Measurements from ENCODE around the gene PIK3CG. TPM values are rescaled to one million over a fixed set of nuclear protein-coding genes. Genes with fewer than 3 reads are reported as not detected.

Gene PIK3CG
- total RNA-seq, 1 donor from 2014 or later, result 0.82 TPM

DNA sequence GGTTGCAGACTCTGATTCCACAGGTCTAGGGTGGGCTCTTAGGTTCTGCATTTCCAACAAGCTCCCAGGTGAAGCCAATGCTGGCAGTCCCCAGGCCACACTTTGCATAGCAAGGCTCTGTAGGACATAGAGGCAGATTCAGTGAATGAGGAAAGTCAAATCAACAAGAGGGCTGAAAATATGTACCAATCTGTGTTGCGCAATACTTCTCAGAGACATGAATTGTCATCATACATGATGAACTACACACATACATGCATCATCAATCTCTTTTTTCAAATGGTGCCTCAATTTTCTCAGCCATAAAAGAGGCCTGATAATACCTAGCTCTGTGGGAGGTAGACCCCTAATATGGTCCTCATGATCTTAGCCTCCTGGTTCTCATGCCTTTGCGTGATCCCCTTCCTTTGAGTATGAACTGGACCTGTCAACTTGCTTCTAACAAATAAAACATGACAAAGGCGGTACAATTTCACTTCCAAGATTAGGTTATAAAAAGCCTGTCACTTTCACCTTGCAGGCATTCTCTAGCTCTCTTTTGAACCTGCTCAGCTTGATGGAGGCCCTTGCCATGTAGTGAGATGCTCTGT lies 49.0 kb downstream of the PIK3CG start:
- H3K27me3 ChIP-seq (ENCODE audit: insufficient read depth, low read length), result no peaks in the 10 kb centered on the region
- FAIRE-seq, result no peak

DNA sequence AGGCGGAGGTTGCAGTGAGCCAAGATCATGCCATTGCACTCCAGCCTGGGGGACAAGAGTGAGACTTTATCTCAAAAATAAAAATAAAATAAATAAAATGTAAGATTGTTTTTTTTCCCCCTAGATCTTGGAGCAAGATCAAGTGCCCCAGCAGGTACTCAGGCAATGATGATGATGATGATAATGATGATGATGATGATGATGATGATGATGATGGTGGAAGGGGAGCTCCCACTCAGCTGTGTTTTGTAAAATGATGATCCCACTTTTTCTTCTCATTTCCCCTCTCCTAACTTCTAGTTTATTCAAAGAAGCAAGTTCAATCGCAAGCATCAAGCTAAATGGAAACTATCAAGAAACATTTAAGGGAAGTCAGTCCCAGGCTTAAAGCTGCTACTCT lies 50.3 kb downstream of the PIK3CG start:
- no peaks in the 10 kb centered on the region for H3K79me2 ChIP-seq (ENCODE audit: insufficient read depth, low read length)
- H3K36me3 Mint-ChIP-seq (ENCODE audit: low read depth, unreplicated experiment), result no peaks in the 10 kb centered on the region
- no peak overlapping the region for H3K4me3 Mint-ChIP-seq (ENCODE audit: unreplicated experiment)
- peaks cover 7% of the 10 kb centered on the region for H3K27me3 Mint-ChIP-seq (ENCODE audit: low read depth, unreplicated experiment)
- H3K4me3 ChIP-seq (ENCODE audit: insufficient read depth, low read depth, low read length), result no peak overlapping the region
- FAIRE-seq (no peak), DNase-seq (ENCODE audit: low read depth) (no peak)
- no peak overlapping the region for H3K4me2 ChIP-seq (ENCODE audit: low read length)
- peaks cover 6% of the 10 kb centered on the region for H3K9me3 Mint-ChIP-seq (ENCODE audit: unreplicated experiment)
- no peaks in the 10 kb centered on the region for H3K4me1 Mint-ChIP-seq (ENCODE audit: low read depth, unreplicated experiment)
- H4K20me1 ChIP-seq (ENCODE audit: insufficient read depth, low read length), result no peaks in the 10 kb centered on the region
- no peak overlapping the region for H3K27ac ChIP-seq (ENCODE audit: low read depth, low read length)
- H2AFZ ChIP-seq (ENCODE audit: low read depth, low read length), result no peak overlapping the region
- no peaks in the 10 kb centered on the region for H3K36me3 ChIP-seq (ENCODE audit: insufficient read depth, low read length)
- no peak overlapping the region for H3K27ac Mint-ChIP-seq (ENCODE audit: unreplicated experiment)
- no peaks in the 10 kb centered on the region for H3K9me3 ChIP-seq (ENCODE audit: insufficient read depth, low read depth, low read length)
- no peak overlapping the region for H3K9ac ChIP-seq (ENCODE audit: low read length)
- no peaks in the 10 kb centered on the region for H3K4me1 ChIP-seq (ENCODE audit: insufficient read depth, low read length)
- no peak for TF ChIP-seq EZH2 (IDR thresholded peaks at IDR 0.05; ENCODE audit: insufficient read depth, low read length)
- TF ChIP-seq, protein P1, sequence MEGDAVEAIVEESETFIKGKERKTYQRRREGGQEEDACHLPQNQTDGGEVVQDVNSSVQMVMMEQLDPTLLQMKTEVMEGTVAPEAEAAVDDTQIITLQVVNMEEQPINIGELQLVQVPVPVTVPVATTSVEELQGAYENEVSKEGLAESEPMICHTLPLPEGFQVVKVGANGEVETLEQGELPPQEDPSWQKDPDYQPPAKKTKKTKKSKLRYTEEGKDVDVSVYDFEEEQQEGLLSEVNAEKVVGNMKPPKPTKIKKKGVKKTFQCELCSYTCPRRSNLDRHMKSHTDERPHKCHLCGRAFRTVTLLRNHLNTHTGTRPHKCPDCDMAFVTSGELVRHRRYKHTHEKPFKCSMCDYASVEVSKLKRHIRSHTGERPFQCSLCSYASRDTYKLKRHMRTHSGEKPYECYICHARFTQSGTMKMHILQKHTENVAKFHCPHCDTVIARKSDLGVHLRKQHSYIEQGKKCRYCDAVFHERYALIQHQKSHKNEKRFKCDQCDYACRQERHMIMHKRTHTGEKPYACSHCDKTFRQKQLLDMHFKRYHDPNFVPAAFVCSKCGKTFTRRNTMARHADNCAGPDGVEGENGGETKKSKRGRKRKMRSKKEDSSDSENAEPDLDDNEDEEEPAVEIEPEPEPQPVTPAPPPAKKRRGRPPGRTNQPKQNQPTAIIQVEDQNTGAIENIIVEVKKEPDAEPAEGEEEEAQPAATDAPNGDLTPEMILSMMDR (IDR thresholded peaks at IDR 0.05; ENCODE audit: insufficient read depth, low read depth, low read length), result no peak
- H3K27me3 ChIP-seq (ENCODE audit: insufficient read depth, low read length), result no peaks in the 10 kb centered on the region

More for the DNA sequence above, 49.0 kb downstream of the PIK3CG start:
- H3K27ac ChIP-seq (ENCODE audit: low read depth, low read length), result no peak overlapping the region
- H3K4me1 ChIP-seq (ENCODE audit: insufficient read depth, low read length), result no peaks in the 10 kb centered on the region
- TF ChIP-seq, protein P1 (IDR thresholded peaks at IDR 0.05; ENCODE audit: insufficient read depth, low read depth, low read length), result no peak
- no peak for TF ChIP-seq EZH2 (IDR thresholded peaks at IDR 0.05; ENCODE audit: insufficient read depth, low read length)
- no peak overlapping the region for H2AFZ ChIP-seq (ENCODE audit: low read depth, low read length)
- H4K20me1 ChIP-seq (ENCODE audit: insufficient read depth, low read length), result no peaks in the 10 kb centered on the region
- H3K9me3 ChIP-seq (ENCODE audit: insufficient read depth, low read depth, low read length), result no peaks in the 10 kb centered on the region
- no peak overlapping the region for H3K4me3 ChIP-seq (ENCODE audit: insufficient read depth, low read depth, low read length)
- Mint-ChIP-seq H3K36me3 (ENCODE audit: low read depth, unreplicated experiment) (no peaks in the 10 kb centered on the region), H3K27ac (ENCODE audit: unreplicated experiment) (no peak overlapping the region), H3K4me3 (ENCODE audit: unreplicated experiment) (no peak overlapping the region), H3K9me3 (ENCODE audit: unreplicated experiment) (no peaks in the 10 kb centered on the region), H3K27me3 (ENCODE audit: low read depth, unreplicated experiment) (peaks cover 7% of the 10 kb centered on the region), H3K4me1 (ENCODE audit: low read depth, unreplicated experiment) (no peaks in the 10 kb centered on the region)
- no peaks in the 10 kb centered on the region for H3K79me2 ChIP-seq (ENCODE audit: insufficient read depth, low read length)
- H3K4me2 ChIP-seq (ENCODE audit: low read length), result no peak overlapping the region
- H3K9ac ChIP-seq (ENCODE audit: low read length), result no peak overlapping the region
- no peak for DNase-seq (ENCODE audit: low read depth)
- H3K36me3 ChIP-seq (ENCODE audit: insufficient read depth, low read length), result no peaks in the 10 kb centered on the region

DNA sequence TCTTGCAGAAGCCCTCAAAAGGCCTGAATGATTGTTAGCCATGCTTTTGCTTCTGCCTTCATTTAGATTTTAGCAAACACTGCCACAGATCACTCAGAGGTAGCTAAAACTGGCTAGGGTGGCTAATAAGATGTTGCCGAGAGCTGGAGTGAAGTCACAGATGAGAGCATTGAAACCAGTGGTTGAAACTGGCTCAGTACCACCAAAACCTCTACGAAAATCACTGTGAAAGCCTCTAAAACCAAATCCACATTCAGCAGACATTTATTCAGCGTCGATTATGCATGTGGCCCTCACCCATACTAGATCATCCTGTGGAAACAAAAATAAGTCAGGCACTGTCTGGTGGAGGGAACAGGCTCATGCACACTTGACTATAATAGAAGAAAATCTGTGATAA lies 50.8 kb downstream of the PIK3CG start:
- no peak overlapping the region for H2AFZ ChIP-seq (ENCODE audit: low read depth, low read length)
- Mint-ChIP-seq H3K27me3 (ENCODE audit: low read depth, unreplicated experiment) (peaks cover 7% of the 10 kb centered on the region), H3K27ac (ENCODE audit: unreplicated experiment) (no peak overlapping the region), H3K4me3 (ENCODE audit: unreplicated experiment) (no peak overlapping the region), H3K36me3 (ENCODE audit: low read depth, unreplicated experiment) (no peaks in the 10 kb centered on the region), H3K9me3 (ENCODE audit: unreplicated experiment) (peaks cover 7% of the 10 kb centered on the region), H3K4me1 (ENCODE audit: low read depth, unreplicated experiment) (no peaks in the 10 kb centered on the region)
- TF ChIP-seq, protein P1 (IDR thresholded peaks at IDR 0.05; ENCODE audit: insufficient read depth, low read depth, low read length), result no peak
- no peak for TF ChIP-seq EZH2 (IDR thresholded peaks at IDR 0.05; ENCODE audit: insufficient read depth, low read length)
- H4K20me1 ChIP-seq (ENCODE audit: insufficient read depth, low read length), result no peaks in the 10 kb centered on the region
- no peak overlapping the region for H3K27ac ChIP-seq (ENCODE audit: low read depth, low read length)
- no peaks in the 10 kb centered on the region for H3K36me3 ChIP-seq (ENCODE audit: insufficient read depth, low read length)
- H3K4me2 ChIP-seq (ENCODE audit: low read length), result no peak overlapping the region
- H3K79me2 ChIP-seq (ENCODE audit: insufficient read depth, low read length), result no peaks in the 10 kb centered on the region
- H3K9ac ChIP-seq (ENCODE audit: low read length), result no peak overlapping the region
- H3K9me3 ChIP-seq (ENCODE audit: insufficient read depth, low read depth, low read length), result no peaks in the 10 kb centered on the region
- FAIRE-seq (no peak), DNase-seq (ENCODE audit: low read depth) (no peak)
- H3K4me1 ChIP-seq (ENCODE audit: insufficient read depth, low read length), result no peaks in the 10 kb centered on the region
- H3K4me3 ChIP-seq (ENCODE audit: insufficient read depth, low read depth, low read length), result no peak overlapping the region
- no peaks in the 10 kb centered on the region for H3K27me3 ChIP-seq (ENCODE audit: insufficient read depth, low read length)
